OCI-LY7 (cell line): ENCODE data around the gene DIAPH2. TPM values are rescaled to one million over a fixed set of nuclear protein-coding genes. Genes with fewer than 3 reads are reported as not detected.

ENCODE experiments used
- BruUV-seq: library from RNA; stranded (reverse); fragments of 400-500 nt; replicated peaks from 2 replicates; lab custom pipeline; 2021; lab: Mats Ljungman, UMichigan
- CTCF ChIA-PET: fragments of 300-600 bp; sonication (Branson Sonifier 250); formaldehyde crosslinking; loops from one replicate; lab custom pipeline; 2022; ENCODE audit warnings: antibody characterized with exemption; ENCODE audit not compliant: unreplicated experiment; lab: Charles Lee
- POLR2A ChIA-PET: fragments of 300-600 bp; sonication (Branson Sonifier 250); formaldehyde crosslinking; loops from one replicate; lab custom pipeline; 2022; ENCODE audit warnings: antibody characterized with exemption; lab: Charles Lee
- DNase-seq: peaks from one replicate; pipeline ENCODE4 v3.0.0-alpha.2; 2015; ENCODE audit warnings: low spot score
- H2AFZ ChIP-seq: fragments of 200-600 bp; sonication (generic), shearing (Covaris generic); 2 replicates; pipeline ENCODE4 v1.6.1; 2014; ENCODE audit warnings: mild to moderate bottlenecking, antibody characterized with exemption, low read length, moderate library complexity
- H3K27ac ChIP-seq: fragments of 200-600 bp; sonication (generic); 2 replicates; pipeline ENCODE4 v1.5.1; 2014; ENCODE audit warnings: mixed run types, low read depth, mild to moderate bottlenecking, moderate library complexity, low read length, inconsistent platforms; ENCODE audit not compliant: poor library complexity, severe bottlenecking
- H3K36me3 ChIP-seq: fragments of 200-600 bp; sonication (generic); 2 replicates; pipeline ENCODE4 v1.6.1; 2014; ENCODE audit warnings: mild to moderate bottlenecking, antibody characterized with exemption, low read length, moderate library complexity, mixed read lengths; ENCODE audit not compliant: insufficient read depth
- H3K4me1 ChIP-seq: fragments of 200-600 bp; sonication (generic); 2 replicates; pipeline ENCODE4 v1.5.1; 2014; ENCODE audit warnings: mild to moderate bottlenecking, low read length; ENCODE audit not compliant: insufficient read depth, poor library complexity, severe bottlenecking
- H3K4me2 ChIP-seq: fragments of 200-600 bp; sonication (generic); 2 replicates; pipeline ENCODE4 v1.6.1; 2014; ENCODE audit warnings: mild to moderate bottlenecking, low read length
- H3K4me3 ChIP-seq: fragments of 200-600 bp; sonication (generic); 2 replicates; pipeline ENCODE4 v1.5.1; 2014; ENCODE audit warnings: mild to moderate bottlenecking, low read depth, low read length; ENCODE audit not compliant: poor library complexity, severe bottlenecking
- H3K79me2 ChIP-seq: fragments of 200-600 bp; sonication (generic); 2 replicates; pipeline ENCODE4 v1.6.1; 2016; ENCODE audit warnings: low read depth, mild to moderate bottlenecking, low read length, moderate library complexity, mixed read lengths; ENCODE audit not compliant: insufficient read depth
- H3K9me2 ChIP-seq: fragments of 200-600 bp; sonication (generic); 2 replicates; pipeline ENCODE4 v1.6.1; 2016; ENCODE audit warnings: mild to moderate bottlenecking, low read length, mixed read lengths; ENCODE audit not compliant: insufficient read depth
- H3K9me3 ChIP-seq: fragments of 200-600 bp; sonication (generic); 2 replicates; pipeline ENCODE4 v1.6.1; 2014; ENCODE audit warnings: mild to moderate bottlenecking, mixed run types, low read length, mixed read lengths
- H4K20me1 ChIP-seq: fragments of 200-600 bp; sonication (generic); 2 replicates; pipeline ENCODE4 v1.6.1; 2014; ENCODE audit warnings: mild to moderate bottlenecking, antibody characterized with exemption, low read length, moderate library complexity, mixed read lengths; ENCODE audit not compliant: insufficient read depth
- EZH2phosphoT487 ChIP-seq: fragments of 200-600 bp; sonication (generic); IDR thresholded peaks from 2 replicates; pipeline ENCODE4 v1.6.1; 2018; ENCODE audit warnings: low read depth, borderline replicate concordance, mild to moderate bottlenecking, mixed run types, antibody characterized with exemption, low read length, moderate library complexity, mixed read lengths
- intact Hi-C: fragments of 100-400 bp; cut with micrococcal nuclease; formaldehyde crosslinking; loops from one replicate; pipeline ENCODE4 v1.10.0; 2022; ENCODE audit not compliant: unreplicated experiment
- total RNA-seq, 2 experiments: library from RNA; depleted of rRNA in 1 of 2; stranded (reverse); fragments of >200 nt in 1 of 2; shearing (Covaris generic) in 1 of 2; gene quantifications; 2 replicates each; pipeline ENCODE4 v1.2.3, GENCODE V29; 2014 to 2022
- TF ChIP-seq, protein P1 (sequence below): fragments of 200-600 bp; sonication (generic); conservative IDR thresholded peaks from 2 replicates; pipeline ENCODE4 v1.5.1; 2014; ENCODE audit warnings: mild to moderate bottlenecking, antibody characterized with exemption, low read length, moderate library complexity, mixed read lengths

Gene DIAPH2
- total RNA-seq, 2 experiments from 2014 or later = 21.3 to 21.5 TPM

DNA sequence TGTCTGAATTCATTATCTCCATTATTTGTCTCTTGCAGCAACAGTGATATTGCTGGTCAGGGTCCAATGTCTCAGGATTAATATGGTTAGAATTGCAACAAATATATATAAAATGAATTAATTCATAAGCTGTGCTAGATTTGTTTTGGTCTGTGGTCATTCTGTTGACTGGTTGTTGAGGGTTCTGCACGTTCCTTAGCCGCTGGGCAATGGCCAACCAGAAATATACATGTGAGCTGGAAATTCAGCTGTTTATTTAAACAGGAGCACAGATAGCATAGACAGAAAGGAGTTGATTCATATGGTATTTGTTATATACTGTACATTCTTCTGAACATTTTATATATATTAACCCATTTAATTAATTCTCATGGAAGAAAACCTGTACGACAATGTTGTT lies 299.9 kb downstream of the DIAPH2 start:
- TF ChIP-seq, protein P1, sequence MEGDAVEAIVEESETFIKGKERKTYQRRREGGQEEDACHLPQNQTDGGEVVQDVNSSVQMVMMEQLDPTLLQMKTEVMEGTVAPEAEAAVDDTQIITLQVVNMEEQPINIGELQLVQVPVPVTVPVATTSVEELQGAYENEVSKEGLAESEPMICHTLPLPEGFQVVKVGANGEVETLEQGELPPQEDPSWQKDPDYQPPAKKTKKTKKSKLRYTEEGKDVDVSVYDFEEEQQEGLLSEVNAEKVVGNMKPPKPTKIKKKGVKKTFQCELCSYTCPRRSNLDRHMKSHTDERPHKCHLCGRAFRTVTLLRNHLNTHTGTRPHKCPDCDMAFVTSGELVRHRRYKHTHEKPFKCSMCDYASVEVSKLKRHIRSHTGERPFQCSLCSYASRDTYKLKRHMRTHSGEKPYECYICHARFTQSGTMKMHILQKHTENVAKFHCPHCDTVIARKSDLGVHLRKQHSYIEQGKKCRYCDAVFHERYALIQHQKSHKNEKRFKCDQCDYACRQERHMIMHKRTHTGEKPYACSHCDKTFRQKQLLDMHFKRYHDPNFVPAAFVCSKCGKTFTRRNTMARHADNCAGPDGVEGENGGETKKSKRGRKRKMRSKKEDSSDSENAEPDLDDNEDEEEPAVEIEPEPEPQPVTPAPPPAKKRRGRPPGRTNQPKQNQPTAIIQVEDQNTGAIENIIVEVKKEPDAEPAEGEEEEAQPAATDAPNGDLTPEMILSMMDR = no peak
- no peak for TF ChIP-seq EZH2phosphoT487
- Histone ChIP-seq H3K36me3 (no peaks in the 10 kb centered on the region), H3K9me3 (no peaks in the 10 kb centered on the region), H2AFZ (no peak overlapping the region), H3K4me3 (no peak overlapping the region), H3K27ac (no peak overlapping the region), H3K79me2 (no peaks in the 10 kb centered on the region), H3K4me2 (no peak overlapping the region), H3K4me1 (no peaks in the 10 kb centered on the region), H3K9me2 (no peaks in the 10 kb centered on the region), H4K20me1 (no peaks in the 10 kb centered on the region)
- CTCF ChIA-PET = no interaction called here
- BruUV-seq = no TSS peak
- POLR2A ChIA-PET = no interaction called here
- no peak for DNase-seq
- intact Hi-C loops = no loop called here

DNA sequence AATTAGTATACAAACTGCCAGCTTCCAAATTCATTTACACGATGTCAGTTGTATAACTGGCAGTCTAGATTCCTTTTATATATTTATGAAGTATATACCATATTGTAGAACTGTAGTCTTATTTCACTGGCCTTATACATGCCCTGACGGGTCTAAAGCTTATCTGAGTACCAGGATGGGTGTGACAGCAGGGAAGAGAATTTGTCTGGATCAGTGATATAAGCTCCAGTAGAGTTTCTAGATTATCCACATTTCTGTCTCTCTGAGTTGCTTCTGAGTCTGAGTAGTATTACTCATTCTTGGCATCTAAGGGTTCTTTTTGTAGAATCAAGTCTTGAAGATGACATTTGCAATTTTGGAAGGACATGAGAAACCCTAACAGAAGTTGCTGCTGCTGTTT lies 300.4 kb downstream of the DIAPH2 start:
- Histone ChIP-seq H2AFZ (no peak overlapping the region), H3K9me3 (no peaks in the 10 kb centered on the region), H3K4me2 (no peak overlapping the region), H4K20me1 (no peaks in the 10 kb centered on the region), H3K27ac (no peak overlapping the region), H3K4me3 (no peak overlapping the region), H3K4me1 (no peaks in the 10 kb centered on the region), H3K79me2 (no peaks in the 10 kb centered on the region), H3K36me3 (no peaks in the 10 kb centered on the region), H3K9me2 (no peaks in the 10 kb centered on the region)
- ChIA-PET POLR2A (no interaction called here), CTCF (no interaction called here)
- no peak for DNase-seq
- no TSS peak for BruUV-seq
- intact Hi-C loops = no loop called here
- TF ChIP-seq, protein P1 = no peak
- TF ChIP-seq EZH2phosphoT487 = no peak

DNA sequence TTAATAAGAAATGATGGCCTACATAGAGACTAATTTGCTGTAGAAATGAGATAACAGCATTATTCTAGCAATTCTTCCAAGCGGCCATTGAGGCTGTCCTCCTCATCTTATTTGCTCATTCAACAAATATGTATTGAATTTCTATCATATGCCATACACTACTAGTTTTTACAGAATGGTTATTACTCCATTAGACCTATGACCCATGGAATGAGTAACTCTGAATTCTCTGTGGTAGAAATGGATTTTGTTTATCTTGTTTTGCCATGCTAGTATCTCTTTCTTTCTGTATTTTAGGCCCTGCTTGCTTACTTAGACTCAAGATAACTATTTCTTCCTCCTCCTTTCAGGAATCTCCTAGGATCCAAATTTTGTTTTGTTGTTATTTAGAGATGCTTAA lies 302.6 kb downstream of the DIAPH2 start:
- Histone ChIP-seq H3K27ac (no peak overlapping the region), H2AFZ (no peak overlapping the region), H3K9me3 (no peaks in the 10 kb centered on the region), H3K4me2 (no peak overlapping the region), H3K4me3 (no peak overlapping the region), H3K79me2 (no peaks in the 10 kb centered on the region), H4K20me1 (no peaks in the 10 kb centered on the region), H3K4me1 (no peaks in the 10 kb centered on the region), H3K36me3 (no peaks in the 10 kb centered on the region), H3K9me2 (no peaks in the 10 kb centered on the region)
- CTCF ChIA-PET = no interaction called here
- intact Hi-C loops = no loop called here
- no peak for DNase-seq
- TF ChIP-seq, protein P1 = no peak
- TF ChIP-seq EZH2phosphoT487 = no peak
- BruUV-seq = no TSS peak
- POLR2A ChIA-PET = no interaction called here
